Stimulated activated CD8-positive, alpha-beta memory T cell treated with anti-CD3 and anti-CD28 coated beads, Interleukin-15, amount 100 ng/mL, for 48 hours (primary cell): Measurements from ENCODE around the gene NSMF.

Source experiments
- DNase-seq, 2 donors: peaks; one replicate each; pipeline ENCODE4 v3.0.0-alpha.2; 2020; ENCODE audit warnings: low read depth in 2 of 2

NSMF gene

GRCh38 chr9:137445930-137446431, 13.2 kb downstream of the NSMF start:
- no peak for DNase-seq

GRCh38 chr9:137445275-137445807, 13.8 kb downstream of the NSMF start:
- DNase-seq = peak; percentile 66 to 74

GRCh38 chr9:137444106-137444790, 14.9 kb downstream of the NSMF start:
- DNase-seq = no peak

GRCh38 chr9:137441935-137442321, 17.2 kb downstream of the NSMF start:
- no peak for DNase-seq

GRCh38 chr9:137441289-137441934, 17.7 kb downstream of the NSMF start, which contains the start of gene ENTPD8:
TSS of gene ENTPD8 (minus strand) at chr9:137441357. CDS start at chr9:137438285, 3,072 bp downstream.
- no peak for DNase-seq

- DNase-seq = no peak
These were observed 19.9 kb downstream of the NSMF start for GRCh38 chr9:137439158-137439714.

GRCh38 chr9:137438591-137439157, 20.5 kb downstream of the NSMF start:
- no peak for DNase-seq

GRCh38 chr9:137437691-137438590, 21.2 kb downstream of the NSMF start:
- DNase-seq = no peak

- no peak for DNase-seq
These were observed 22.2 kb downstream of the NSMF start for GRCh38 chr9:137436761-137437600.

- DNase-seq = no peak
These were observed 23.0 kb downstream of the NSMF start for GRCh38 chr9:137435980-137436760.

GRCh38 chr9:137435381-137435891, 23.7 kb downstream of the NSMF start:
- DNase-seq = no peak

- DNase-seq = no peak
These were observed 24.4 kb downstream of the NSMF start for GRCh38 chr9:137434498-137435380.

GRCh38 chr9:137433916-137434431, 25.2 kb downstream of the NSMF start:
- DNase-seq = no peak

- no peak for DNase-seq
These were observed 25.7 kb downstream of the NSMF start for GRCh38 chr9:137433349-137433915.

GRCh38 chr9:137432687-137433348, 26.3 kb downstream of the NSMF start:
- no peak for DNase-seq

GRCh38 chr9:137431416-137431931, 27.7 kb downstream of the NSMF start:
- no peak for DNase-seq
